HL-60 (cell line): ENCODE data around the gene RETN.

Experiments
- DNase-seq, 2 experiments: peaks; one replicate each; pipeline ENCODE4 v3.0.0-alpha.2; 2010 to 2020; ENCODE audit warnings: low read depth in 1 of 2, low spot score in 1 of 2
- H3K27ac ChIP-seq: fragments of 250-450 bp; sonication (Bioruptor Pico); replicated peaks from 2 replicates; pipeline ENCODE4 v1.5.1; 2020; ENCODE audit warnings: mild to moderate bottlenecking, moderate library complexity
- H3K27me3 ChIP-seq: fragments of 250-450 bp; sonication (Bioruptor Pico); 2 replicates; pipeline ENCODE4 v1.5.1; 2021; ENCODE audit warnings: mild to moderate bottlenecking, moderate library complexity; ENCODE audit not compliant: insufficient read depth, poor library complexity, severe bottlenecking
- H3K4me3 ChIP-seq: replicated peaks from 2 replicates; pipeline ENCODE4 v1.5.1; 2011; ENCODE audit warnings: mild to moderate bottlenecking, control low read depth, low read length; ENCODE audit not compliant: insufficient read depth
- CTCF ChIP-seq: IDR thresholded peaks from one replicate; pipeline ENCODE4 v1.5.1; 2011; ENCODE audit warnings: low read length, control low read depth, inconsistent platforms; ENCODE audit not compliant: insufficient read depth
- GABPA ChIP-seq: IDR thresholded peaks from 2 replicates; pipeline ENCODE4 v1.6.1; 2012; ENCODE audit warnings: low read depth
- POLR2AphosphoS5 ChIP-seq: IDR thresholded peaks from 2 replicates; pipeline ENCODE4 v1.6.1; 2012; ENCODE audit warnings: low read depth
- REST ChIP-seq: IDR thresholded peaks from 2 replicates; pipeline ENCODE4 v1.6.1; 2012; ENCODE audit warnings: low read depth; ENCODE audit not compliant: insufficient replicate concordance
- SPI1 ChIP-seq: IDR thresholded peaks from 2 replicates; pipeline ENCODE4 v1.6.1; 2012; ENCODE audit warnings: low read depth, mild to moderate bottlenecking, borderline replicate concordance

RETN gene

GRCh38 chr19:7691497-7691896 lies 22.6 kb downstream of the RETN start:
- DNase-seq = no peak
- Histone ChIP-seq H3K4me3 (no peak overlapping the region), H3K27me3 (no peaks in the 10 kb centered on the region), H3K27ac (no peak overlapping the region)
- TF ChIP-seq GABPA = no peak
- TF ChIP-seq REST = no peak
- no peak for TF ChIP-seq CTCF
- TF ChIP-seq POLR2AphosphoS5 = no peak
- TF ChIP-seq SPI1 = no peak

GRCh38 chr19:7692417-7693088 lies 23.7 kb downstream of the RETN start:
- no peaks in the 10 kb centered on the region for H3K27me3 ChIP-seq
- no peak for DNase-seq
- no peak overlapping the region for H3K27ac ChIP-seq
- H3K4me3 ChIP-seq = no peak overlapping the region
- no peak for TF ChIP-seq GABPA
- no peak for TF ChIP-seq CTCF
- TF ChIP-seq SPI1 = no peak
- TF ChIP-seq POLR2AphosphoS5 = no peak
- TF ChIP-seq REST = no peak

- TF ChIP-seq POLR2AphosphoS5 (no peak), GABPA (no peak), CTCF (no peak), SPI1 (no peak)
- Histone ChIP-seq H3K27me3 (no peaks in the 10 kb centered on the region), H3K4me3 (no peak overlapping the region), H3K27ac (no peak overlapping the region)
- DNase-seq = no peak
Observed at GRCh38 chr19:7694499-7694898, 25.6 kb downstream of the RETN start.
